HepG2 (cell line): Measurements from ENCODE around the gene ALKBH4.
"Not testable (repeated sequence)": the region's sequence is repeated elsewhere in the genome, so short reads cannot be mapped to it uniquely, and the experiment has no call there.

Experiments used
- DPF2 ChIP-seq: sonication (generic); formaldehyde crosslinking; IDR thresholded peaks from 2 replicates; pipeline ENCODE4 v1.4.0; 2020; ENCODE audit warnings: mild to moderate bottlenecking, low read depth, missing genetic modification reagents, borderline replicate concordance
- RCOR2 ChIP-seq: IDR thresholded peaks from 2 replicates; pipeline ENCODE4 v1.6.1; 2016; ENCODE audit warnings: missing biosample characterization, missing genetic modification reagents
- ZNF850 ChIP-seq: sonication (generic); formaldehyde crosslinking; conservative IDR thresholded peaks from 2 replicates; pipeline ENCODE4 v1.9.0; 2021; ENCODE audit warnings: mild to moderate bottlenecking, missing genetic modification reagents
- TF ChIP-seq, protein P1 (sequence below): sonication (generic); formaldehyde crosslinking; IDR thresholded peaks from 2 replicates; pipeline ENCODE4 v1.5.0; 2020; ENCODE audit warnings: mild to moderate bottlenecking, missing genetic modification reagents, moderate library complexity

DNA sequence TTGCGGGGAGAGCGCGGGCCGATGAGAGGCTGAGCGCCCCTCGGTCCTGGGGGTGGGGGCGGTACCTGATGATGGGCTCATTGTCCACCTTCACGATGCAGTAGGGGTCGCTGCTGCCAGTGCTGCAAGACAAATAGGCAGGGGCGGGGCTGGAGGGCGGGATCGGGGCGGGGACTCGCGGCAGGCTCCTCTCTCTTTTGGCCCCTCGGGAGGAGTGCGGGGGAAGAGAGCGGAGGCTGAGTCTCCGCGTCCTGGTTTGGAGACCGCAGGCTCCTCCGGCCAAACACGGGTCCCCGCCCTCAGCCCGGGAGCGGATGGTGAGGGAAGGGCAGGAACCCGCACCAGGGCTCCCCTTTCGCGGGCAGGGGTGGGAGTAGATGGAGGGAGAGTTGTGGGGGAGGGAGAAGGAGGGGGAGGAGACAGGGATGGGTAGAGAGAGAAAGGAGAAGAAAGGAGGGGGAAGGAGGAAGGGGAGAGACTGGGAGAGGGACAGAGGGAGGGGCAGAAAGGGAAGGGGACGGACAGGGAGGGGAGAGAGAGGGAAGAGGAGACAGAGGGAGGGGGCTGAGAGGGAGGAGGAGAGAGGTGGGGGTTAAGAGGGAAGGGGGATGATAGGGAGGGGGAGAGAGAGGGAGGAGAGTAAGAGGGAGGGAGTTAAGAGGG is 47.3 kb upstream of the ALKBH4 start:
- TF ChIP-seq, protein P1, sequence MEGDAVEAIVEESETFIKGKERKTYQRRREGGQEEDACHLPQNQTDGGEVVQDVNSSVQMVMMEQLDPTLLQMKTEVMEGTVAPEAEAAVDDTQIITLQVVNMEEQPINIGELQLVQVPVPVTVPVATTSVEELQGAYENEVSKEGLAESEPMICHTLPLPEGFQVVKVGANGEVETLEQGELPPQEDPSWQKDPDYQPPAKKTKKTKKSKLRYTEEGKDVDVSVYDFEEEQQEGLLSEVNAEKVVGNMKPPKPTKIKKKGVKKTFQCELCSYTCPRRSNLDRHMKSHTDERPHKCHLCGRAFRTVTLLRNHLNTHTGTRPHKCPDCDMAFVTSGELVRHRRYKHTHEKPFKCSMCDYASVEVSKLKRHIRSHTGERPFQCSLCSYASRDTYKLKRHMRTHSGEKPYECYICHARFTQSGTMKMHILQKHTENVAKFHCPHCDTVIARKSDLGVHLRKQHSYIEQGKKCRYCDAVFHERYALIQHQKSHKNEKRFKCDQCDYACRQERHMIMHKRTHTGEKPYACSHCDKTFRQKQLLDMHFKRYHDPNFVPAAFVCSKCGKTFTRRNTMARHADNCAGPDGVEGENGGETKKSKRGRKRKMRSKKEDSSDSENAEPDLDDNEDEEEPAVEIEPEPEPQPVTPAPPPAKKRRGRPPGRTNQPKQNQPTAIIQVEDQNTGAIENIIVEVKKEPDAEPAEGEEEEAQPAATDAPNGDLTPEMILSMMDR (CRISPR knock-in tag), result not testable (repeated sequence)
- not testable (repeated sequence) for TF ChIP-seq RCOR2, ZNF850, DPF2 (CRISPR knock-in tag)
